ENCODE measurements around the gene USP7. TPM values are rescaled to one million over a fixed set of nuclear protein-coding genes. Genes with fewer than 3 reads are reported as not detected.

The USP7 gene
- polyA plus RNA-seq, 1 donor (not counting 4 experiments of a cell fraction or from before 2014, with no cell fraction given), result 63.4 TPM

- dilution Hi-C loops (cut with MboI; ENCODE audit: extremely low pct_ligation_motif_present, low sequenced_read_pairs), result no loop called here
- Histone ChIP-seq H3K4me1 (ENCODE audit: control insufficient read depth, extremely low read depth, insufficient read depth, low read length) (no peaks in the 10 kb centered on the region), H4K20me1 (ENCODE audit: control insufficient read depth, extremely low read depth, insufficient read depth, low read length) (no peaks in the 10 kb centered on the region), H2AFZ (ENCODE audit: control insufficient read depth, low read length) (no peak overlapping the region), H3K36me3 (ENCODE audit: control insufficient read depth in 2 of 2, extremely low read depth in 1 of 2, insufficient read depth in 2 of 2, low read length in 2 of 2) (no peaks in the 10 kb centered on the region), H3K4me3 (ENCODE audit: control insufficient read depth in 2 of 3, extremely low read depth in 1 of 3, insufficient read depth in 2 of 3, low read depth in 1 of 3, low read length in 3 of 3) (no peak overlapping the region), H3K4me2 (ENCODE audit: control insufficient read depth, extremely low read depth, insufficient read depth, low read depth, low read length) (no peak overlapping the region), H3K9me3 (ENCODE audit: control insufficient read depth, low read depth, low read length) (no peaks in the 10 kb centered on the region), H3K27me3 (ENCODE audit: control insufficient read depth, extremely low read depth, insufficient read depth, low read length) (no peaks in the 10 kb centered on the region), H3K79me2 (ENCODE audit: control insufficient read depth, insufficient read depth, low read length) (no peaks in the 10 kb centered on the region), H3K9me1 (ENCODE audit: control insufficient read depth, extremely low read depth, insufficient read depth, low read length) (no peaks in the 10 kb centered on the region), H3K27ac (ENCODE audit: control insufficient read depth, insufficient read depth, low read length) (no peak overlapping the region), H3K9ac (ENCODE audit: control insufficient read depth, extremely low read depth, insufficient read depth, low read length) (no peak overlapping the region)
- DNase-seq (ENCODE audit: low read depth, low spot score) (no peak), FAIRE-seq (no peak)
- TF ChIP-seq EZH2 (IDR thresholded peaks at IDR 0.05; ENCODE audit: low read length), result no peak
- TF ChIP-seq CTCF (optimal IDR thresholded peaks at IDR 0.05 in 1 of 3, IDR thresholded peaks at IDR 0.05 in 1 of 3, conservative IDR thresholded peaks at IDR 0.05 in 1 of 3; ENCODE audit: extremely low read depth in 1 of 3, insufficient read depth in 2 of 3, low read length in 3 of 3), result no peak
Measured at GRCh38 chr16:8998108-8998507, 34.4 kb upstream of the USP7 start.

- TF ChIP-seq CTCF (optimal IDR thresholded peaks at IDR 0.05 in 1 of 3, IDR thresholded peaks at IDR 0.05 in 1 of 3, conservative IDR thresholded peaks at IDR 0.05 in 1 of 3; ENCODE audit: extremely low read depth in 1 of 3, insufficient read depth in 2 of 3, low read length in 3 of 3), result no peak
- TF ChIP-seq EZH2 (IDR thresholded peaks at IDR 0.05; ENCODE audit: low read length), result no peak
- H3K4me1 ChIP-seq (ENCODE audit: control insufficient read depth, extremely low read depth, insufficient read depth, low read length), result peaks cover under 1% of the 10 kb centered on the region
- dilution Hi-C loops (cut with MboI; ENCODE audit: extremely low pct_ligation_motif_present, low sequenced_read_pairs), result no loop called here
- H3K27ac ChIP-seq (ENCODE audit: control insufficient read depth, insufficient read depth, low read length), result no peak overlapping the region
- H3K9me3 ChIP-seq (ENCODE audit: control insufficient read depth, low read depth, low read length), result no peaks in the 10 kb centered on the region
- no peak overlapping the region for H2AFZ ChIP-seq (ENCODE audit: control insufficient read depth, low read length)
- no peak overlapping the region for H3K4me2 ChIP-seq (ENCODE audit: control insufficient read depth, extremely low read depth, insufficient read depth, low read depth, low read length)
- H3K4me3 ChIP-seq (ENCODE audit: control insufficient read depth in 2 of 3, extremely low read depth in 1 of 3, insufficient read depth in 2 of 3, low read depth in 1 of 3, low read length in 3 of 3), result no peak overlapping the region
- H3K27me3 ChIP-seq (ENCODE audit: control insufficient read depth, extremely low read depth, insufficient read depth, low read length), result no peaks in the 10 kb centered on the region
- H3K79me2 ChIP-seq (ENCODE audit: control insufficient read depth, insufficient read depth, low read length), result no peaks in the 10 kb centered on the region
- FAIRE-seq, result no peak
- H3K36me3 ChIP-seq (ENCODE audit: control insufficient read depth in 2 of 2, extremely low read depth in 1 of 2, insufficient read depth in 2 of 2, low read length in 2 of 2), result no peaks in the 10 kb centered on the region
- no peaks in the 10 kb centered on the region for H3K9me1 ChIP-seq (ENCODE audit: control insufficient read depth, extremely low read depth, insufficient read depth, low read length)
- no peak overlapping the region for H3K9ac ChIP-seq (ENCODE audit: control insufficient read depth, extremely low read depth, insufficient read depth, low read length)
- no peak for DNase-seq (ENCODE audit: low read depth, low spot score)
- no peaks in the 10 kb centered on the region for H4K20me1 ChIP-seq (ENCODE audit: control insufficient read depth, extremely low read depth, insufficient read depth, low read length)
Measured at GRCh38 chr16:8996891-8997290, 33.2 kb upstream of the USP7 start.
